SK-N-SH (cell line): ENCODE measurements around the gene OR10A5. TPM values are rescaled to one million over a fixed set of nuclear protein-coding genes. Genes with fewer than 3 reads are reported as not detected.

Source experiments
- CTCF ChIA-PET: fragments of 300-600, 350-600 bp; formaldehyde crosslinking; extraction: SDS; loops from one replicate; lab custom pipeline; 2021; lab: Yijun Ruan, JAX
- POLR2A ChIA-PET: fragments of 350-600 bp; sonication (Branson Sonifier 250); formaldehyde crosslinking; extraction: SDS; loops from one replicate; lab custom pipeline; 2020; ENCODE audit warnings: antibody characterized with exemption, inconsistent platforms; lab: Yijun Ruan, JAX
- DNase-seq: peaks from one replicate; pipeline ENCODE4 v3.0.0; 2012
- H2AFZ ChIP-seq: fragments of 200-600 bp; sonication (generic); 2 replicates; pipeline ENCODE4 v1.8.1; 2016; ENCODE audit warnings: antibody characterized with exemption, mild to moderate bottlenecking, low read depth
- H3F3A ChIP-seq: fragments of 200-600 bp; sonication (generic); replicated peaks from 2 replicates; pipeline ENCODE3; 2016; ENCODE audit warnings: antibody characterized with exemption, mild to moderate bottlenecking; ENCODE audit not compliant: insufficient read depth
- H3K27ac ChIP-seq, 2 experiments: fragments of 200-500 bp in 1 of 2; fragments of 200-600 bp in 1 of 2; sonication (Bioruptor generic) in 1 of 2; sonication (generic), shearing (Covaris generic) in 1 of 2; 2 replicates each; pipeline versions ENCODE4 v1.5.1 to v1.6.1; 2014 to 2016; ENCODE audit warnings: low read depth in 2 of 2, inconsistent platforms in 1 of 2, low read length in 1 of 2, mild to moderate bottlenecking in 1 of 2, mixed read lengths in 1 of 2
- H3K27me3 ChIP-seq: fragments of 200-600 bp; sonication (generic), shearing (Covaris generic); 2 replicates; pipeline ENCODE4 v1.6.1; 2016; ENCODE audit warnings: mixed run types; ENCODE audit not compliant: insufficient read depth
- H3K36me3 ChIP-seq, 2 experiments: fragments of 200-500 bp in 1 of 2; fragments of 200-600 bp in 1 of 2; sonication (Bioruptor generic) in 1 of 2; sonication (generic) in 1 of 2; replicated peaks in 1 of 2; 2 replicates each; pipeline versions ENCODE3 to v1.5.1; 2014 to 2016; ENCODE audit warnings: low read length in 1 of 2, mild to moderate bottlenecking in 1 of 2; ENCODE audit not compliant: insufficient read depth in 2 of 2, control insufficient read depth in 1 of 2
- H3K4me1 ChIP-seq, 2 experiments: fragments of 200-500 bp in 1 of 2; fragments of 200-600 bp in 1 of 2; sonication (Bioruptor generic) in 1 of 2; sonication (generic), shearing (Covaris generic) in 1 of 2; 2 replicates each; pipeline versions ENCODE4 v1.5.1 to v1.6.1; 2014 to 2016; ENCODE audit warnings: low read depth in 1 of 2, low read length in 1 of 2, mixed run types in 1 of 2; ENCODE audit not compliant: insufficient read depth in 2 of 2, control insufficient read depth in 1 of 2
- H3K4me2 ChIP-seq: fragments of 200-600 bp; sonication (generic), shearing (Covaris generic); 2 replicates; pipeline ENCODE4 v1.6.1; 2017; ENCODE audit warnings: mixed run types
- H3K4me3 ChIP-seq, 2 experiments: fragments of 200-500 bp in 1 of 2; fragments of 200-600 bp in 1 of 2; sonication (Bioruptor generic) in 1 of 2; sonication (generic), shearing (Covaris generic) in 1 of 2; 2 replicates each; pipeline versions ENCODE4 v1.5.1 to v1.8.1; 2014 to 2016; ENCODE audit warnings: low read depth in 2 of 2, inconsistent platforms in 1 of 2, low read length in 1 of 2, mild to moderate bottlenecking in 1 of 2, mixed read lengths in 1 of 2, moderate library complexity in 1 of 2
- H3K79me2 ChIP-seq: fragments of 200-600 bp; sonication (generic); 2 replicates; pipeline ENCODE4 v1.8.1; 2017; ENCODE audit warnings: mild to moderate bottlenecking; ENCODE audit not compliant: insufficient read depth
- H3K9ac ChIP-seq: fragments of 200-600 bp; sonication (generic); 2 replicates; pipeline ENCODE4 v1.6.1; 2017; ENCODE audit warnings: mixed run types
- H3K9me2 ChIP-seq: fragments of 200-600 bp; sonication (generic); 2 replicates; pipeline ENCODE4 v1.6.1; 2017; ENCODE audit warnings: mixed run types
- H3K9me3 ChIP-seq: fragments of 200-600 bp; sonication (generic); 2 replicates; pipeline ENCODE4 v1.6.1; 2017; ENCODE audit warnings: mixed run types, mild to moderate bottlenecking, moderate library complexity
- H4K20me1 ChIP-seq: fragments of 200-600 bp; sonication (generic); 2 replicates; pipeline ENCODE4 v1.6.1; 2017; ENCODE audit warnings: mild to moderate bottlenecking, mixed run types; ENCODE audit not compliant: insufficient read depth
- CHD2 ChIP-seq: fragments of 150-350 bp; IDR thresholded peaks from 2 replicates; pipeline ENCODE4 v1.6.1; 2018; ENCODE audit warnings: low read length; ENCODE audit not compliant: partially characterized antibody
- ELF1 ChIP-seq: IDR thresholded peaks from 2 replicates; pipeline ENCODE4 v1.4.0; 2012
- EP300 ChIP-seq, 2 experiments: IDR thresholded peaks; 2 replicates each; pipeline versions ENCODE4 v1.4.0 to v1.6.1; 2012; ENCODE audit warnings: borderline replicate concordance in 1 of 2, low read depth in 1 of 2, low read length in 1 of 2
- EZH2phosphoT487 ChIP-seq: fragments of 200-600 bp; sonication (generic); IDR thresholded peaks from 2 replicates; pipeline ENCODE4 v1.6.1; 2017; ENCODE audit warnings: low read depth, mixed run types, mild to moderate bottlenecking, antibody characterized with exemption, moderate library complexity, borderline replicate concordance
- FOSL2 ChIP-seq: IDR thresholded peaks from 2 replicates; pipeline ENCODE4 v1.4.0; 2012; ENCODE audit warnings: low read depth, mild to moderate bottlenecking, moderate library complexity, borderline replicate concordance
- FOXJ3 ChIP-seq: sonication (generic); formaldehyde crosslinking; IDR thresholded peaks from 2 replicates; pipeline ENCODE4 v1.5.1; 2020; ENCODE audit warnings: mild to moderate bottlenecking, missing genetic modification reagents
- GABPA ChIP-seq: IDR thresholded peaks from 2 replicates; pipeline ENCODE4 v1.4.0; 2012; ENCODE audit warnings: low read depth, mild to moderate bottlenecking
- MEF2A ChIP-seq: IDR thresholded peaks from 2 replicates; pipeline ENCODE4 v1.4.0; 2012; ENCODE audit warnings: low read depth, borderline replicate concordance
- NFIC ChIP-seq: IDR thresholded peaks from 2 replicates; pipeline ENCODE4 v1.4.0; 2012; ENCODE audit warnings: borderline replicate concordance
- REST ChIP-seq: IDR thresholded peaks from 2 replicates; pipeline ENCODE4 v1.6.1; 2012; ENCODE audit warnings: mild to moderate bottlenecking, low read depth, low read length, moderate library complexity
- RFX5 ChIP-seq: IDR thresholded peaks from 2 replicates; pipeline ENCODE4 v1.6.1; 2012; ENCODE audit warnings: mild to moderate bottlenecking, improper control_type of control experiment, low read length
- SMC3 ChIP-seq: IDR thresholded peaks from 2 replicates; pipeline ENCODE4 v1.6.1; 2012; ENCODE audit warnings: low read depth, low read length, improper control_type of control experiment
- TEAD4 ChIP-seq: IDR thresholded peaks from 2 replicates; pipeline ENCODE4 v1.4.0; 2012; ENCODE audit warnings: mild to moderate bottlenecking, borderline replicate concordance; ENCODE audit not compliant: insufficient read depth
- USF1 ChIP-seq: IDR thresholded peaks from 2 replicates; pipeline ENCODE4 v1.4.0; 2012; ENCODE audit warnings: low read depth, borderline replicate concordance
- WGBS: methylation state at CpG from one replicate; pipeline ENCODE4 v1.1.6; 2017; ENCODE audit warnings: low lambda C conversion rate; 5-methylcytosine and 5-hydroxymethylcytosine counted together
- polyA plus RNA-seq, 3 experiments: library from polyadenylated mRNA; depleted of rRNA; stranded (reverse); fragments of >200 nt; gene quantifications; 2 replicates each; pipeline ENCODE4 v1.2.3, GENCODE V29; 2012

OR10A5 gene
- polyA plus RNA-seq, 1 of the 3 experiments (the other 2 are of a cell fraction), result not detected

- Histone ChIP-seq H3K9me3 (no peaks in the 10 kb centered on the region), H2AFZ (no peak overlapping the region), H3K4me3 (no peak overlapping the region), H3K9ac (no peak overlapping the region), H3K27ac (no peak overlapping the region), H3K9me2 (no peaks in the 10 kb centered on the region), H3K4me2 (no peak overlapping the region), H3F3A (no peaks in the 10 kb centered on the region), H3K79me2 (no peaks in the 10 kb centered on the region), H3K36me3 (no peaks in the 10 kb centered on the region), H3K4me1 (no peaks in the 10 kb centered on the region), H4K20me1 (no peaks in the 10 kb centered on the region), H3K27me3 (no peaks in the 10 kb centered on the region)
- ChIA-PET CTCF (no interaction called here), POLR2A (no interaction called here)
- DNase-seq, result no peak
- TF ChIP-seq USF1 (no peak), FOSL2 (no peak), SMC3 (no peak), CHD2 (no peak), ELF1 (no peak), EP300 (IDR thresholded peaks at IDR 0.05; ENCODE audit: borderline replicate concordance in 1 of 2, low read depth in 1 of 2, low read length in 1 of 2) (no peak), TEAD4 (no peak), RFX5 (no peak), REST (no peak), MEF2A (no peak), NFIC (no peak), EZH2phosphoT487 (no peak)
- 17% methylated on average over 2 of the region's 5 CpGs for WGBS
These were observed 26.5 kb upstream of the OR10A5 start for GRCh38 chr11:6818967-6819366.

- Histone ChIP-seq H4K20me1 (no peaks in the 10 kb centered on the region), H3K79me2 (no peaks in the 10 kb centered on the region), H3K9me3 (no peaks in the 10 kb centered on the region), H2AFZ (no peak overlapping the region), H3K4me2 (no peak overlapping the region), H3K9me2 (no peaks in the 10 kb centered on the region), H3F3A (no peaks in the 10 kb centered on the region), H3K4me1 (no peaks in the 10 kb centered on the region), H3K36me3 (no peaks in the 10 kb centered on the region), H3K4me3 (no peak overlapping the region), H3K27ac (no peak overlapping the region), H3K9ac (no peak overlapping the region), H3K27me3 (no peaks in the 10 kb centered on the region)
- ChIA-PET CTCF (interaction anchor here (1.0 to 1.6 kb wide), 3 partner anchors 9 to 13 kb away, joined by 3 to 15 read pairs (median 4); no protein-coding TSS in a partner anchor), POLR2A (no interaction called here)
- DNase-seq, result no peak
- TF ChIP-seq FOXJ3 (CRISPR knock-in tag), result no peak
- no peak for TF ChIP-seq GABPA
- WGBS, result 2% methylated on average over 5 of the region's 5 CpGs
These were observed 21.2 kb upstream of the OR10A5 start for GRCh38 chr11:6824136-6824823.
